H1 (cell line): Measurements from ENCODE around the gene OLA1.

Source experiments
- BRCA1 ChIP-seq: IDR thresholded peaks from 2 replicates; pipeline ENCODE4 v1.6.1; 2012; ENCODE audit warnings: low read depth, low read length, improper control_type of control experiment
- CREB1 ChIP-seq: IDR thresholded peaks from 2 replicates; pipeline ENCODE4 v1.6.1; 2012; ENCODE audit warnings: inconsistent platforms
- EP300 ChIP-seq, 2 experiments: IDR thresholded peaks; 1 replicate in 1 of 2; 2 replicates in 1 of 2; pipeline ENCODE4 v1.6.1; 2011 to 2012; ENCODE audit warnings: low read depth in 2 of 2, low read length in 2 of 2, mild to moderate bottlenecking in 2 of 2, borderline replicate concordance in 1 of 2, inconsistent platforms in 1 of 2, moderate library complexity in 1 of 2
- EZH2 ChIP-seq: fragments of 200-600 bp; sonication (generic); IDR thresholded peaks from 2 replicates; pipeline ENCODE4 v1.7.1; 2012; ENCODE audit warnings: low read depth, mild to moderate bottlenecking, moderate library complexity, low read length, inconsistent platforms; ENCODE audit not compliant: severe bottlenecking
- JUN ChIP-seq: IDR thresholded peaks from 2 replicates; pipeline ENCODE4 v1.6.1; 2011; ENCODE audit warnings: low read depth, mild to moderate bottlenecking, improper control_type of control experiment, low read length
- JUND ChIP-seq: IDR thresholded peaks from 2 replicates; pipeline ENCODE4 v1.6.1; 2011; ENCODE audit warnings: mild to moderate bottlenecking, improper control_type of control experiment, low read length
- KDM1A ChIP-seq: fragments of 200-600, 300-600 bp; sonication (generic); IDR thresholded peaks from 2 replicates; pipeline ENCODE4 v1.7.1; 2016; ENCODE audit warnings: mild to moderate bottlenecking, low read length, borderline replicate concordance
- RNF2 ChIP-seq: fragments of 200-900, 300-1000 bp; sonication (generic); IDR thresholded peaks from 2 replicates; pipeline ENCODE4 v1.7.1; 2016; ENCODE audit warnings: borderline replicate concordance, low read depth, mild to moderate bottlenecking, antibody characterized with exemption, low read length; ENCODE audit not compliant: poor library complexity, severe bottlenecking; ENCODE audit errors: missing control alignments
- SIN3A ChIP-seq, 2 experiments: IDR thresholded peaks in 1 of 2; conservative IDR thresholded peaks in 1 of 2; 2 replicates each; pipeline ENCODE4 v1.6.1; 2011 to 2012; ENCODE audit warnings: low read length in 2 of 2, improper control_type of control experiment in 1 of 2, low read depth in 1 of 2, mild to moderate bottlenecking in 1 of 2
- SP1 ChIP-seq: IDR thresholded peaks from 2 replicates; pipeline ENCODE4 v1.6.1; 2011; ENCODE audit warnings: low read depth, low read length
- SRF ChIP-seq: IDR thresholded peaks from 2 replicates; pipeline ENCODE4 v1.6.1; 2011; ENCODE audit warnings: mild to moderate bottlenecking, low read depth, low read length, moderate library complexity
- TAF1 ChIP-seq: IDR thresholded peaks from 2 replicates; pipeline ENCODE4 v1.6.1; 2011; ENCODE audit warnings: mild to moderate bottlenecking, low read depth, low read length
- TF ChIP-seq, protein P1 (sequence below), 3 experiments: IDR thresholded peaks; 1 replicate in 2 of 3; 2 replicates in 1 of 3; pipeline versions ENCODE4 v1.5.1 to v1.6.1; 2011; ENCODE audit warnings: low read length in 3 of 3, mild to moderate bottlenecking in 3 of 3, inconsistent platforms in 2 of 3, low read depth in 1 of 3, moderate library complexity in 1 of 3; ENCODE audit not compliant: insufficient read depth in 1 of 3; ENCODE audit errors: control extremely low read depth in 1 of 3
- TF ChIP-seq, protein P2 (sequence below): IDR thresholded peaks from 2 replicates; pipeline ENCODE4 v1.6.1; 2012; ENCODE audit warnings: low read length, inconsistent platforms

- TF ChIP-seq, protein P1, sequence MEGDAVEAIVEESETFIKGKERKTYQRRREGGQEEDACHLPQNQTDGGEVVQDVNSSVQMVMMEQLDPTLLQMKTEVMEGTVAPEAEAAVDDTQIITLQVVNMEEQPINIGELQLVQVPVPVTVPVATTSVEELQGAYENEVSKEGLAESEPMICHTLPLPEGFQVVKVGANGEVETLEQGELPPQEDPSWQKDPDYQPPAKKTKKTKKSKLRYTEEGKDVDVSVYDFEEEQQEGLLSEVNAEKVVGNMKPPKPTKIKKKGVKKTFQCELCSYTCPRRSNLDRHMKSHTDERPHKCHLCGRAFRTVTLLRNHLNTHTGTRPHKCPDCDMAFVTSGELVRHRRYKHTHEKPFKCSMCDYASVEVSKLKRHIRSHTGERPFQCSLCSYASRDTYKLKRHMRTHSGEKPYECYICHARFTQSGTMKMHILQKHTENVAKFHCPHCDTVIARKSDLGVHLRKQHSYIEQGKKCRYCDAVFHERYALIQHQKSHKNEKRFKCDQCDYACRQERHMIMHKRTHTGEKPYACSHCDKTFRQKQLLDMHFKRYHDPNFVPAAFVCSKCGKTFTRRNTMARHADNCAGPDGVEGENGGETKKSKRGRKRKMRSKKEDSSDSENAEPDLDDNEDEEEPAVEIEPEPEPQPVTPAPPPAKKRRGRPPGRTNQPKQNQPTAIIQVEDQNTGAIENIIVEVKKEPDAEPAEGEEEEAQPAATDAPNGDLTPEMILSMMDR (IDR thresholded peaks at IDR 0.05; ENCODE audit: control extremely low read depth in 1 of 3, insufficient read depth in 1 of 3, low read depth in 1 of 3, low read length in 3 of 3) = peak in 2 of 3 experiments; percentile 21 to 41; a peak in 2 of 4 replicates
- TF ChIP-seq BRCA1 (no peak), EP300 (IDR thresholded peaks at IDR 0.05; ENCODE audit: borderline replicate concordance in 1 of 2, low read depth in 2 of 2, low read length in 2 of 2) (no peak), RNF2 (no peak), EZH2 (no peak), SIN3A (conservative IDR thresholded peaks at IDR 0.05 in 1 of 2, IDR thresholded peaks at IDR 0.05 in 1 of 2; ENCODE audit: low read depth in 1 of 2, low read length in 2 of 2) (no peak), JUND (no peak), TAF1 (no peak), KDM1A (no peak), CREB1 (no peak), JUN (no peak), SRF (no peak), SP1 (no peak)
- TF ChIP-seq, protein P2, sequence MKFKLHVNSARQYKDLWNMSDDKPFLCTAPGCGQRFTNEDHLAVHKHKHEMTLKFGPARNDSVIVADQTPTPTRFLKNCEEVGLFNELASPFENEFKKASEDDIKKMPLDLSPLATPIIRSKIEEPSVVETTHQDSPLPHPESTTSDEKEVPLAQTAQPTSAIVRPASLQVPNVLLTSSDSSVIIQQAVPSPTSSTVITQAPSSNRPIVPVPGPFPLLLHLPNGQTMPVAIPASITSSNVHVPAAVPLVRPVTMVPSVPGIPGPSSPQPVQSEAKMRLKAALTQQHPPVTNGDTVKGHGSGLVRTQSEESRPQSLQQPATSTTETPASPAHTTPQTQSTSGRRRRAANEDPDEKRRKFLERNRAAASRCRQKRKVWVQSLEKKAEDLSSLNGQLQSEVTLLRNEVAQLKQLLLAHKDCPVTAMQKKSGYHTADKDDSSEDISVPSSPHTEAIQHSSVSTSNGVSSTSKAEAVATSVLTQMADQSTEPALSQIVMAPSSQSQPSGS = no peak
Measured at GRCh38 chr2:174180165-174180724, 68.1 kb downstream of the OLA1 start.
